Natural killer cell (primary cell): ENCODE data around the gene SPATA32. TPM values are rescaled to one million over a fixed set of nuclear protein-coding genes. Genes with fewer than 3 reads are reported as not detected.

Experiments
- ATAC-seq, 3 donors: fragments of 150-1000 bp in 2 of 3; fragments of 200-7000 bp in 1 of 3; cut with Tn5 transposase; 1 replicate in 1 of 3; 2 replicates in 2 of 3; pipeline ENCODE4 v1.10.0; 2021; ENCODE audit warnings: mild to moderate bottlenecking in 2 of 3, moderate library complexity in 2 of 3
- DNase-seq, 2 donors: peaks; one replicate each; pipeline versions ENCODE4 v3.0.0 to v3.0.0-alpha.2; 2013 to 2021; ENCODE audit warnings: mixed read lengths in 1 of 2
- H3K27ac ChIP-seq: one replicate; pipeline ENCODE4 v1.5.1; 2013; ENCODE audit warnings: mild to moderate bottlenecking, low read length
- H3K27me3 ChIP-seq: one replicate; pipeline ENCODE4 v1.6.1; 2013; ENCODE audit warnings: low read length; ENCODE audit not compliant: control insufficient read depth, insufficient read depth
- H3K36me3 ChIP-seq: one replicate; pipeline ENCODE4 v1.6.1; 2013; ENCODE audit warnings: low read length; ENCODE audit not compliant: control insufficient read depth, insufficient read depth
- H3K4me1 ChIP-seq: one replicate; pipeline ENCODE4 v1.6.1; 2013; ENCODE audit warnings: low read length; ENCODE audit not compliant: control insufficient read depth, insufficient read depth
- H3K4me3 ChIP-seq: one replicate; pipeline ENCODE4 v1.5.1; 2013; ENCODE audit warnings: low read length
- H3K9me3 ChIP-seq: one replicate; pipeline ENCODE4 v1.6.1; 2013; ENCODE audit warnings: low read length; ENCODE audit not compliant: control insufficient read depth, insufficient read depth
- H3K27ac Mint-ChIP-seq, 2 donors: one replicate each; pipeline ENCODE4 v1.8.0; 2022; ENCODE audit warnings: mild to moderate bottlenecking in 2 of 2, mixed read lengths in 2 of 2, moderate library complexity in 1 of 2
- H3K27me3 Mint-ChIP-seq, 2 donors: one replicate each; pipeline ENCODE4 v1.8.0; 2022; ENCODE audit warnings: low read depth in 2 of 2, mixed read lengths in 2 of 2
- H3K36me3 Mint-ChIP-seq: one replicate; pipeline ENCODE4 v1.8.0; 2022; ENCODE audit warnings: mixed read lengths
- H3K4me1 Mint-ChIP-seq, 2 donors: one replicate each; pipeline ENCODE4 v1.8.0; 2022; ENCODE audit warnings: mixed read lengths in 2 of 2
- H3K4me3 Mint-ChIP-seq: one replicate; pipeline ENCODE4 v1.8.0; 2022; ENCODE audit warnings: mild to moderate bottlenecking, moderate library complexity, mixed read lengths
- H3K9me3 Mint-ChIP-seq, 2 donors: one replicate each; pipeline ENCODE4 v1.8.0; 2022; ENCODE audit warnings: mixed read lengths in 2 of 2
- CTCF ChIP-seq: fragments of 200-600 bp; IDR thresholded peaks from one replicate; pipeline ENCODE4 v1.8.0; 2022; ENCODE audit warnings: antibody characterized with exemption
- WGBS: methylation state at CpG from one replicate; pipeline ENCODE4 v1.1.7; 2013; ENCODE audit warnings: missing lambda C conversion rate; ENCODE audit not compliant: insufficient coverage; 5-methylcytosine and 5-hydroxymethylcytosine counted together
- intact Hi-C: fragments of 100-400 bp; cut with micrococcal nuclease; formaldehyde crosslinking; loops from one replicate; pipeline ENCODE4 v1.14.2; 2022
- total RNA-seq, 4 donors: library from RNA; stranded (reverse); fragments of 120-200 nt in 1 of 4; gene quantifications; one replicate each; pipeline versions ENCODE4 v1.2.3 to v1.2.4, GENCODE V29; 2013 to 2022

SPATA32 gene
- total RNA-seq, 3 donors from 2014 or later (not counting 1 experiment from before 2014, with no cell fraction given), result 0.43 TPM; not detected in 2

- Histone ChIP-seq H3K27me3 (no peaks in the 10 kb centered on the region), H3K4me1 (peaks cover 20% of the 10 kb centered on the region), H3K9me3 (no peaks in the 10 kb centered on the region), H3K36me3 (peaks cover 57% of the 10 kb centered on the region), H3K4me3 (no peak overlapping the region), H3K27ac (no peak overlapping the region)
- intact Hi-C loops, result no loop called here
- Mint-ChIP-seq H3K4me3 (no peak overlapping the region), H3K27ac (no peak overlapping the region), H3K27me3 (no peaks in the 10 kb centered on the region), H3K36me3 (no peaks in the 10 kb centered on the region), H3K9me3 (no peaks in the 10 kb centered on the region), H3K4me1 (peaks cover 0 to 15% of the 10 kb centered on the region in 2 donors)
- 94% methylated on average over 8 of the region's 8 CpGs for WGBS
- TF ChIP-seq CTCF, result no peak
- ATAC-seq (no peak), DNase-seq (no peak)
Observed at GRCh38 chr17:45264988-45265387, 3.1 kb upstream of the SPATA32 start.

- TF ChIP-seq CTCF, result no peak
- intact Hi-C loops, result no loop called here
- H3K4me3 Mint-ChIP-seq, result no peak overlapping the region
- H3K9me3 ChIP-seq, result no peaks in the 10 kb centered on the region
- peaks cover 0 to 15% of the 10 kb centered on the region in 2 donors for H3K4me1 Mint-ChIP-seq
- 96% methylated on average over 14 of the region's 14 CpGs for WGBS
- H3K36me3 Mint-ChIP-seq, result no peaks in the 10 kb centered on the region
- no peaks in the 10 kb centered on the region for H3K27me3 ChIP-seq
- no peak overlapping the region for H3K4me3 ChIP-seq
- H3K36me3 ChIP-seq, result peaks cover 52% of the 10 kb centered on the region
- DNase-seq (no peak), ATAC-seq (no peak)
- no peak overlapping the region for H3K27ac Mint-ChIP-seq
- no peak overlapping the region for H3K27ac ChIP-seq
- H3K4me1 ChIP-seq, result peaks cover 20% of the 10 kb centered on the region
- no peaks in the 10 kb centered on the region for H3K9me3 Mint-ChIP-seq
- H3K27me3 Mint-ChIP-seq, result no peaks in the 10 kb centered on the region
Observed at GRCh38 chr17:45264430-45264829, 2.5 kb upstream of the SPATA32 start.

- Histone ChIP-seq H3K36me3 (peaks cover 43% of the 10 kb centered on the region), H3K27ac (no peak overlapping the region), H3K9me3 (no peaks in the 10 kb centered on the region), H3K27me3 (no peaks in the 10 kb centered on the region), H3K4me3 (no peak overlapping the region), H3K4me1 (peaks cover 20% of the 10 kb centered on the region)
- H3K4me1 Mint-ChIP-seq, result peaks cover 0 to 15% of the 10 kb centered on the region in 2 donors
- H3K27me3 Mint-ChIP-seq, result no peaks in the 10 kb centered on the region
- 95% methylated on average over 7 of the region's 7 CpGs for WGBS
- intact Hi-C loops, result loop anchor here (2.0 kb wide), 1 partner anchor 17 kb away; no protein-coding TSS in a partner anchor
- TF ChIP-seq CTCF, result no peak
- no peak overlapping the region for H3K27ac Mint-ChIP-seq
- DNase-seq, result no peak
- H3K9me3 Mint-ChIP-seq, result no peaks in the 10 kb centered on the region
- no peaks in the 10 kb centered on the region for H3K36me3 Mint-ChIP-seq
- no peak for ATAC-seq
- H3K4me3 Mint-ChIP-seq, result no peak overlapping the region
Observed at GRCh38 chr17:45263477-45263860, 1.6 kb upstream of the SPATA32 start.
